ENCODE results near the gene BSDC1.

The BSDC1 gene

DNA sequence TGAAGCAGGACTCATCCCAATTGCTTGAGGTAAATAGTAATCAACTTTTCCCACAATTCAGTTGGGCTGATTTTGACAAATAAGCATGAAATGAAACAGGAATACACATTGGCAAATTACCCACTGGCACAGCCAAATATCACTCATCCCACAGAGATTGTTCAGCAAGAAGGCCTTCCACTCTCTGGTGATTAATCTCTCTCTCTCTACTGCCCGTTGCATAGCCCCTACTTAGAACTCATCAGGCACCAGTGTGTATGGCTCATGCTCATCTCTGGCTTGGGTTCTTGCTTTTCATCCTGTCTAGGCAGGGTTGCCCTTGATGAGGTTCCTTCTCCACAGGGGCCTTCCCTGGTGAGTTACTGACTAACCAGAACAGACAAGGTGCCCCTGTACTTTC is 1.1 kb downstream of the BSDC1 start:
- no peak for DNase-seq (ENCODE audit: low read depth)
- peak overlapping the region; percentile 68; the same call in 1 of the 2 replicates for H3K4me3 ChIP-seq (ENCODE audit: control insufficient read depth, low read depth, low read length)
- TF ChIP-seq, protein P1, sequence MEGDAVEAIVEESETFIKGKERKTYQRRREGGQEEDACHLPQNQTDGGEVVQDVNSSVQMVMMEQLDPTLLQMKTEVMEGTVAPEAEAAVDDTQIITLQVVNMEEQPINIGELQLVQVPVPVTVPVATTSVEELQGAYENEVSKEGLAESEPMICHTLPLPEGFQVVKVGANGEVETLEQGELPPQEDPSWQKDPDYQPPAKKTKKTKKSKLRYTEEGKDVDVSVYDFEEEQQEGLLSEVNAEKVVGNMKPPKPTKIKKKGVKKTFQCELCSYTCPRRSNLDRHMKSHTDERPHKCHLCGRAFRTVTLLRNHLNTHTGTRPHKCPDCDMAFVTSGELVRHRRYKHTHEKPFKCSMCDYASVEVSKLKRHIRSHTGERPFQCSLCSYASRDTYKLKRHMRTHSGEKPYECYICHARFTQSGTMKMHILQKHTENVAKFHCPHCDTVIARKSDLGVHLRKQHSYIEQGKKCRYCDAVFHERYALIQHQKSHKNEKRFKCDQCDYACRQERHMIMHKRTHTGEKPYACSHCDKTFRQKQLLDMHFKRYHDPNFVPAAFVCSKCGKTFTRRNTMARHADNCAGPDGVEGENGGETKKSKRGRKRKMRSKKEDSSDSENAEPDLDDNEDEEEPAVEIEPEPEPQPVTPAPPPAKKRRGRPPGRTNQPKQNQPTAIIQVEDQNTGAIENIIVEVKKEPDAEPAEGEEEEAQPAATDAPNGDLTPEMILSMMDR (IDR thresholded peaks at IDR 0.05; ENCODE audit: control insufficient read depth, insufficient read depth, low read depth, low read length, missing control alignments) = no peak

DNA sequence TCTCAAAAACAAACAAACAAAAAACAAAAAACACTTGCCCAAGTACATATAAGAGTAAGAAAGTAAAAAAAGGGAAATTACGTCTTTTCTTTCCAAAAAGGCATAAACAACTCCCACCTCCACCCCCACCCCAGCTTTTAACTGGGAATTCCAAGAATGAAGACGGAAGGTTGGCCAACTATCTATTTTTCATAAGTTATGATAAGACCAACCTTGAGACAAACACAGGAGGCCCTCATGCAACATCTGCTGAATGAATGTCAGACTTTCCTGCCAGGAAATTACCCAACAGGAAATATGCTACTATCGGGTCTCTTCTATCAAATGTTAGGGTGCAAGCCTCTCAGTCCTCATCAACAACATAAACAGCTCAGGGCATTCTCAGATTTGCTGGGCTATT is 1.9 kb downstream of the BSDC1 start:
- no peak for DNase-seq (ENCODE audit: low read depth)
- H3K4me3 ChIP-seq (ENCODE audit: control insufficient read depth, low read depth, low read length) = no peak overlapping the region
- TF ChIP-seq, protein P1 (IDR thresholded peaks at IDR 0.05; ENCODE audit: control insufficient read depth, insufficient read depth, low read depth, low read length, missing control alignments) = no peak

DNA sequence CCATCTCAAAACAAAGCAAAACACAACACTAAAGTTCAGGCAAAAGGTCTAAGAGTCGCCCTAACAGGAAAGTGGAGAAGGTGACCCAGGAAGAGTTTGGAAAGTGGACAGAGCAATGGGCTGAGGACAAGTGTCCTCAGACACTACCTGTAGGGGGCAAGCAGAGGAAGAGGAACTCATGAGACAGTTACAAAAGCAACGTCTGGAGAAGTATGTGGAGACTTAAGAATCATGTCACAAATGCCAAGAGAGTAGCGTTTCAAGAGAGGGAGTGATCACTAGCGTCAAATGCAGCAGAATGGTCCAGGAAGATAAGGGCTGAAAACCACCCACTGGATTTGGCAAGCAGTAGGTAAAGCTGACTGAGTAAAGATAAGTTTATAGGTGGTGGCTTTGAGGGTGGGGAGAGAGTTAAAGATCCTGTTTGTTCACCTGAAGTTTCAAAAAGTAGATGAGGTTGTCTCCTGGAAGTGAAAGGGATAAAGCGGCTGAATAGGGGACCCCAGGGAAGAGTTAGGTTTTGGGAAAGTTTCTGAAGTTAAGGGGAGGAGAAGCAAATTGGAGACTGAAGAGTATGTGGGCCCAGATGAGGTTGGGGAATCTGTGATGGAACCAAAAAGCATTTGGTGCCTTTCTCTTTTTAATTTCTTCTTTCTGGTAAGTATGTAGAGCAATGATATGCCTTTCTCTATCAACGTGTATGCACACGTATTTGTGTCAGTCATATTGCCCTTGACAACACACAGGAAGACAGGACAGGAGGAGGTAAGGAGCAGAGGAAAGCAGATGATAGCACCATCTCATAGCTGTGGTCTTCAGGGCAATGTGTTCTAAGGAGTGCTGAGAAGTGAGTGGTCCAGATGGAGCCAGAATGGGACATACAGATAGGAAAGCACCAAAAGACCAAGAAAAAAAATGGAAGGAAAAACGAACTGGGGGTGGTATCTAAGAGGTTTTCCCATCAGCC is 3.1 kb downstream of the BSDC1 start:
- H3K4me3 ChIP-seq (ENCODE audit: control insufficient read depth, low read depth, low read length) = no peak overlapping the region
- TF ChIP-seq, protein P1 (IDR thresholded peaks at IDR 0.05; ENCODE audit: control insufficient read depth, insufficient read depth, low read depth, low read length, missing control alignments) = no peak

DNA sequence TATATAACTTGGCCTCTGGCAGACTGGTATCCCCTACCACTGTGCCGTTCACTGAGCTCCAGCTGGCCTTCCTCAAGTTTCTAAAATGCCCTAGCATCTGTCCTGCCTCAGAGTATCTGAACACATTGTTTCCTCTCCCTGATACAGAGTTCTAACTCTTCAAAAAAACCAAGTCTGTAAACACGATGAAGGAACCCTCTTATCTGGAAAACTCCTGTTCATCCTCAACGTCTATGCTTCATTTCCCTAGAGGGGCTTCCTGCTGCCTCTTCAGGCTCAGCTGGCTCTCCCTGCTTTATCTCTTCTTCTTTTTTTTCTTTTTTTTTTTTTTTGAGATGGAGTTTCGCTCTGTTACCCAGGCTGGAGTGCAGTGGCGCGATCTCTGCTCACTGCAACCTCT is 5.6 kb downstream of the BSDC1 start:
- TF ChIP-seq, protein P1 (IDR thresholded peaks at IDR 0.05; ENCODE audit: control insufficient read depth, insufficient read depth, low read depth, low read length, missing control alignments) = no peak
- H3K4me3 ChIP-seq (ENCODE audit: control insufficient read depth, low read depth, low read length) = no peak overlapping the region
- no peak for DNase-seq (ENCODE audit: low read depth)

More for the DNA sequence above, 3.1 kb downstream of the BSDC1 start:
- no peak for DNase-seq (ENCODE audit: low read depth)

DNA sequence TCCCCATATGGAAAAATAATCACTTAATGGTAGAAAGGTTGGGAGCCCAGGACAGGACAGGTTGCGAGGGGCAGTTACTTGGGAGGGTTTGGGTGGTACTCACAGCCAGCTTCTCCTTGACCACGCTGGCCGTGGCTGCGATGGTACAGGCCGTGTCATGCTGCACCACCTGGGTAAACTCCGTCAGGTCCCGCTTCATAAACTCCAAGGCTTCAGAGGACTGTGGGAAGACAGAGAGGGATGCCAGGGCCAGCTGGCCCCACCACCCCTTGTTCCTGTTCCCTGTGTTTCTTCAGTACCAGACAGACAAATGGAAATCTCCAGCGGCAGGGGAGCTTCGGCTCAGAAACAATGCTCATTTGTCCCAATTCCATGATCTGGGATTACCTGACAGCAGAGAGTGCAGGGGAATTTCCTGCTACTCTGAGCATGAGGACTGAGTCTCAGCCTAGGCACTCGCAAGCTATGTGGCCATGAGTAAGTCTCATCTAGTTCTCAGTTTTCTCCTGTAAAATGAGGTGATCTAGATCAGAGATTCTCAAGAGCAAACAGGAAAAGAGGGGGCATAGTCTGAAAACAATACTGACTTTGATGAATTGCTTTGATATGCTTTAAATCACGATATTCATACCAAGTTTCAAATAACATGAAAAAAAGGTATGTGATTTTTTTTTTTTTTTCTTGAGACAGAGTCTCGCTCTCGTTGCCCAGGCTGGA is 7.4 kb downstream of the BSDC1 start:
- DNase-seq (ENCODE audit: low read depth) = no peak
- H3K4me3 ChIP-seq (ENCODE audit: control insufficient read depth, low read depth, low read length) = no peak overlapping the region
- TF ChIP-seq, protein P1 (IDR thresholded peaks at IDR 0.05; ENCODE audit: control insufficient read depth, insufficient read depth, low read depth, low read length, missing control alignments) = no peak

DNA sequence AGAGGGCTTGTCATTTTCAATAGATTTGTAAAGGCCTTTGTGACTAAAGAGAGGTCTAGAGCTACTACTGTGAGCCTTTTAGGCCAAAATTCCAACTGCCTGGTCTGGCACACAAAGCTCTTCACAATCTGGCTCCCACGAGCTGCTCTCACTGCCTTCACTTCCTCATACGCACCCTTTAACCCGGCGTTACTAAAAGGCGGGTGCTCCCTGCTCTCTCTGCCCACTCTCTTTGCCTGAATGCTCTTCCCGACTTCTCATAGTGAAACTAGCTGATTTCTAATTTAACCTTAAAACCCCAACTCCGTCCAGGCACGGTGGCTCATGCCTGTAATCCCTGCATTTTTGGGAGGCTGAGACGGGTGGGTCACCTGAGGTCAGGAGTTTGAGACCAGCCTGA is 14.2 kb downstream of the BSDC1 start:
- DNase-seq (ENCODE audit: low read depth) = no peak
- no peak overlapping the region for H3K4me3 ChIP-seq (ENCODE audit: control insufficient read depth, low read depth, low read length)
- TF ChIP-seq, protein P1 (IDR thresholded peaks at IDR 0.05; ENCODE audit: control insufficient read depth, insufficient read depth, low read depth, low read length, missing control alignments) = no peak

All from AG09309 (cell line).